ENCODE data around the gene KIF2A. TPM values are rescaled to one million over a fixed set of nuclear protein-coding genes. Genes with fewer than 3 reads are reported as not detected.

Gene KIF2A
- total and polyA plus RNA-seq, 2 donors (not counting 3 experiments of a cell fraction or from before 2014, with no cell fraction given): 17.1 to 65.1 TPM

- no peak overlapping the region for H3K4me2 ChIP-seq (ENCODE audit: insufficient read depth, low read length)
- CTCF ChIA-PET: no interaction called here
Observed at GRCh38 chr5:62266573-62266972, 39.4 kb upstream of the KIF2A start.

More at GRCh38 chr5:62266573-62266972, 39.4 kb upstream of the KIF2A start:
- FAIRE-seq: no peak
- no peaks in the 10 kb centered on the region for H3K9me1 ChIP-seq (replicated peaks; ENCODE audit: control insufficient read depth, extremely low read depth, insufficient read depth, low read length)
- no peak overlapping the region for H3K4me3 ChIP-seq (replicated peaks in 1 of 3; ENCODE audit: insufficient read depth in 1 of 3, low read depth in 1 of 3, low read length in 3 of 3)
- H3K36me3 ChIP-seq (ENCODE audit: control insufficient read depth in 2 of 2, extremely low read depth in 1 of 2, insufficient read depth in 2 of 2, low read length in 2 of 2): no peaks in the 10 kb centered on the region
- no peaks in the 10 kb centered on the region for H4K20me1 ChIP-seq (replicated peaks; ENCODE audit: control insufficient read depth, extremely low read depth, insufficient read depth, low read length)
- no peaks in the 10 kb centered on the region for H3K4me1 ChIP-seq (ENCODE audit: control insufficient read depth, extremely low read depth, insufficient read depth, low read length)
- no peak overlapping the region for H3K27ac ChIP-seq (ENCODE audit: insufficient read depth, low read depth, low read length)
- no peaks in the 10 kb centered on the region for H3K27me3 ChIP-seq (ENCODE audit: control insufficient read depth in 2 of 2, insufficient read depth in 2 of 2, low read length in 2 of 2)
- POLR2A ChIA-PET: no interaction called here
- no peak overlapping the region for H3K9ac ChIP-seq (replicated peaks; ENCODE audit: extremely low read depth, insufficient read depth, low read length)
- H2AFZ ChIP-seq (ENCODE audit: low read depth, low read length): no peak overlapping the region
- TF ChIP-seq JUN (IDR thresholded peaks at IDR 0.05; ENCODE audit: borderline replicate concordance, insufficient read depth, insufficient read length, low read depth) (no peak), FOS (IDR thresholded peaks at IDR 0.05; ENCODE audit: borderline replicate concordance, insufficient read depth, low read length) (no peak), POLR2A (IDR thresholded peaks at IDR 0.05; ENCODE audit: low read depth, low read length) (no peak), POLR2AphosphoS5 (IDR thresholded peaks at IDR 0.05; ENCODE audit: insufficient read depth, low read depth, low read length) (no peak), CTCF (IDR thresholded peaks at IDR 0.05; ENCODE audit: extremely low read depth in 1 of 2, insufficient read depth in 1 of 2, low read depth in 1 of 2, low read length in 2 of 2) (no peak), EZH2 (IDR thresholded peaks at IDR 0.05; ENCODE audit: borderline replicate concordance, low read depth, low read length, severe bottlenecking) (no peak), MAX (IDR thresholded peaks at IDR 0.05; ENCODE audit: insufficient read depth, insufficient read length) (no peak), MYC (IDR thresholded peaks at IDR 0.05; ENCODE audit: low read depth, low read length) (no peak)
- no peaks in the 10 kb centered on the region for H3K9me3 ChIP-seq (replicated peaks; ENCODE audit: control insufficient read depth, insufficient read depth, low read length)
- intact Hi-C loops (cut with micrococcal nuclease) (no loop called here), dilution Hi-C loops (cut with MboI; ENCODE audit: extremely low pct_ligation_motif_present, low sequenced_read_pairs) (no loop called here)
- no peak for DNase-seq (ENCODE audit: low read depth, low spot score)
- no peaks in the 10 kb centered on the region for H3K79me2 ChIP-seq (ENCODE audit: control insufficient read depth, insufficient read depth, low read length)
- BruUV-seq (replicated peaks): no TSS peak

Measured in endothelial cell of umbilical vein (primary cell).